ENCODE measurements around the gene APP.
"Not testable (repeated sequence)": the region's sequence is repeated elsewhere in the genome, so short reads cannot be mapped to it uniquely, and the experiment has no call there.

APP gene

DNA sequence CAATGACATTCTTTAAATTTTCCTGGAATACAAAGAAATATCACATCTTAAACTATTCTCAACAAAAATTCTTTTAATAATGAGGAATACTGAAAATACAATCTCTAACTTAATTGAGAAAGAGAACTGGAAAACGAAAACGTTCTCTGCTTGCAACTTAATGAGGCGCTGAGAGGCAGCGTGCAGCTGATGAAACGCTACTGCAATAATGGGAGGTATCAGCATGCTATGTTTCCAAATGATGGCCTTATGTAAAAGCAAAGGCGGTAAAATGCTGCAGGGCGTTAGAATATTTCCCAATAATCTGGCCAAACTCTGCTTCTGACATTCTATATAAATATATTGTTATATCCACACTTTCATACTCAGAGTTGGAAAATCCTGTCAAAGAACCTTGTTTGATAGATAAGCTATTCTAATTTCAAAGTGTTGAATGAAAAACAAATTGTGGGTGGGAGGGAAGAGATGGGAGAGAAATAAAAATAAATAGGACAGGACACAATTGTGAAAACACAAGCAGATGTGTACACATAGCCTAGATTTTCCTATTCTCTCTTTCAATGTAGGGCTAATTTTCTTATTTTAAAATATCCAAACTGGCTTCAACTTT is 70.9 kb downstream of the APP start:
- no peak for DNase-seq (ENCODE audit: low spot score)

DNA sequence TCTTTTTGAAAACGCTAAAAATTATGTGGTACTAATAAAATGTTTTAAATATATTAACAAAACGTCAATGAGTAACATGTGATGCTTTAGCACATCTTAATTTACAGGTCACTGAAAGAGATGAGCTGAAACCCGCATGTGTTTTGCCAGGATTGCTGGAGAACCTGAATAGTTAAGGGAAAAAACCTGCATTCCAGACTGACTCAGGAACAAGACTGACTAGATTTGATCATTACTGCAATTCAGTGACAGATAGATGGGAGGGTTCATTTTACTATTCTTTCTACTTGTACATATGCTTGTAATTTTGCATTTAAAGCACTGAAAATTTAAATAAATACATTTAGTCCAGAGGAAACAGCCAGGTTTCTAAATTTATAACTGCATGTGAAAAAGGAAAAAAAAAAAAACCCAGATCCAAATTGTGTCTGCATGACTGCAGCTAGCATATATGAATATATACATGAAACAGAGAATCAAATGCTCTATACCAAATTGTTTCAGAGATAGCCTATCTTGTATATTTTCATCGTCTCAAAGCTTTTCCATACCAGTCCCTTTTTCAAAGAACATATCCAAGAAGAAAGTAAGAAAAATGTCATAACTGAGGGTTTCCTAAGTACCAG is 71.7 kb downstream of the APP start:
- DNase-seq (ENCODE audit: low spot score), result no peak

- no peak for DNase-seq (ENCODE audit: low spot score)
These were observed 73.1 kb downstream of the APP start for GRCh38 chr21:26097475-26097874.

DNA sequence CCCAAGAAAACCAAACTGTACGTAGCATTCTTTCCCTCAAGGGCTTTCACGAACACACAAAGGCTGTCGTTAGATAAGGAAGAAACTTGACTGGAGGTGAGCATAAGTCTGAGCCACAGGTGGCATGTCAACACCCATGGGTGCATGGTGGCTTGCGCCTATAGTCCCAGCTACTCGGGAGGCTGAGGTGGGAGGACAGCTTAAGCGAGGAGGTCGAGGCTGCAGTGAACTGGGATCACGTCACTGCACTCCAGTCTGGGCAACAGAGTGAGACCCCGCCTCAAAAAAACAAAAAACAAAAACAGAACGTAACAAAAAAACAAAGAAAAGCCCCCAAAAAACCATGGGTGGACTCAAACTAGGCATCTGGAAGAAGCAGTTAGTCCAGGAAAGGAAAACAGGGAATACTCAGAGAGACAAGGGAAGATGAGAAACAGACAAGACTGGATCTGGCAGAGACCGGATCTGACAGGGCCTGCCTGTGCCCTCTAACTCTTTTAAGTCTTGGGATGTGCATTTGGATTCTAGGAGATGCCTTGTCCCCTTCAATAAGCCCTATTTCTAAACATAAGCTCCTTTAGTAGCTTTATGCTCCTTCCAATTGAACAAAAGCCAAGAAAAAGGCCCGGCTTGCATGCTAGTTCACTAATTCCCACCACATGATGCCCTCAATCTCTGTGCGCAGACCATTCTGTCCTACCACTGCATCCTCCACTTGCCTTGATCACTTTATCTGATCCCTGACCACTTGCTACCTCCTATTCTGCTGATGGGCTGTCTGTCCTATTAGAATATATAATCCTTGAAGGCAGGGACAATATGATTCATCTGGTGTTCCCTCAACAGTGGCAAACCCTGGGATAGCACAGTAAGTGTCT is 73.8 kb downstream of the APP start:
- DNase-seq (ENCODE audit: low spot score), result no peak

DNA sequence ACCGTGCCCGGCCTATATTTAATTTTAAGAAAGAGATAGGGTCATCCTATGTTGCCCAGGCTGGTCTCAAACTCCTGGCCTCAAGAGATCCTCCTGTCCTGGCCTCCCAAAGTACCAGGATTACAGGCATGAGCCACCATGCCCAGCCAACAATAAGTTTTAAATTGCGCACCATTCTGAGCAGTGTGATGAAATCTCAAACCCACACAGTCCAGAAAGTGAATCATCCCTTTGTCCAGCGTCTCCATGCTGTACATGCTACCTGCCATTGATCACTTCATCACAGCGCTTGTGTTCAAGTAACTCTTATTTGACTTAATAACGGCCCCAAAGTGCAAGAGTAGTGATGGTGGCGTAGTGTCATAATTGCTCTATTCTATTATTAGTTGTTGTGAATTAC is 75.4 kb downstream of the APP start:
- DNase-seq (ENCODE audit: low spot score), result no peak

- no peak for DNase-seq (ENCODE audit: low spot score)
These were observed 77.4 kb downstream of the APP start for GRCh38 chr21:26093122-26093521.

DNA sequence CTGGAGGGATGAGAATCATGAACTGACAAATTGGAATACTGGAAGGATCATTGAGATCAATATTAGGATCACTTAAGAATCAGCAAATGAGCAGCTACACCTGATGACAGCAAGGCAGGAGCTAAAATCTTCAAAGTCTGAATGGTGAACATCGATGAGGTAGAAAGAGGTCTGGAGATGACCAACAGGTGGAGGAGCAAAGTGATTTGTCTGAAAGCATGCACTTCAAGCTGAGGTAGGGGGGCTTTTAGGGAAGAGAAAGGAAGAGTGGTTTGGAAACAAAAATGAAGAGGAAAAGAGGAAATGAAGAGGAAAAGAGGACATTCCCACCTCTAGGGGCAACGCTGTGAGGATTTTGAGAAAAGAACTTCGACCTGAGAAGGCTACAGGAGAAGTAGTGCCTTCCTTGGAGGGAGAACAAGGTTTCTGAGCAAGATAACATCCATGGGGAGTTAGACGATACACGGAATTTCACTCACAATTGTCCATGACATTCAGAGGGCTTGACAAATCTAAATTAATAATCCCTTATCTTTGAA is 79.0 kb downstream of the APP start:
- DNase-seq (ENCODE audit: low spot score), result no peak

GRCh38 chr21:26089730-26090129 is 80.8 kb downstream of the APP start:
- no peak for DNase-seq (ENCODE audit: low spot score)

GRCh38 chr21:26087223-26087918 is 83.2 kb downstream of the APP start:
- no peak for DNase-seq (ENCODE audit: low spot score)

DNA sequence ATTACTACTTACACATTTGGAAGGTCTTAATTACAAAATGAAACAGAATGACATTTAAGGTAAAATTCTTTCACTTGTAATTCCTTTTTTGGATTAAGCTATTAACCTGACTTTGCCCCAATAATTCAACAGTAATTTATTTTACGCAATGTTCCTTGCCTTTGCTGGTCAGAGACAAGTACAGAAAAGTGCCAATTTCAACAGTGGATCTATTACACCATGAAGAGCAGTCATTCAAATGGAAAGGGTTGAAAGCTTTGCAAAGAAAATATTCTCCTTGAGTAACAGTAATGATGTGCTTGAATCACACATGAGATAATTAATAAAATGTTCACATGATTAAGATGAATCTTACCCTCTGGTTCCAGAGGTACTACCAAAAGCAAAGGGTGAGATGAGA is 84.7 kb downstream of the APP start:
- DNase-seq (ENCODE audit: low spot score), result no peak

GRCh38 chr21:26085127-26085526 is 85.4 kb downstream of the APP start:
- DNase-seq (ENCODE audit: low spot score), result no peak

GRCh38 chr21:26082549-26082948 is 88.0 kb downstream of the APP start:
- DNase-seq (ENCODE audit: low spot score), result no peak

DNA sequence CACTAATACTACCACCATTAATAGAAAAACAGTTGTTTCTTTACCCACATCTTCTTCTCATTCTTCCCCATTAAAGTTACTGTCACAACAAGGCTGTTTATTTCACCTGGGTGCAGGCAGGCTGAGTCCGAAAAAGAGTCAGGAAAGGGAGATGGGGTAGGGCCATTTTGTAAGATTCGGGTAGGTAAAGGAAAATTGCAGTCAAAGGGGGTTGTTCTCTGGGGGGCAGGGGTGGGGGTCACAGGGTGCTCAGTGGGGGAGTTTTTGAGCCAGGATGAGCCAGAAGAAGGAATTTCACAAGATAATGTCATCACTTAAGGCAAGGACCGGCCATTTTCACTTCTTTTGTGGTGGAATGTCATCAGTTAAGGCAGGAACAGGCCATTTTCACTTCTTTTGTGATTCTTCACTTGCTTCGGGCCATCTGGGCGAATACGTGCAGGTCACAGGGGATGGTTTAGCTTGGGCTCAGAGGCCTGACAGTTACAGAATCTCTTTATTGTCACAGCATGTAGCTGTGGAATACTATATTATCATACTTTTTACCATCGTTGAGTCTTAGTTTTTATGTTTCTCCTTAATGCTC is 89.3 kb downstream of the APP start:
- DNase-seq (ENCODE audit: low spot score), result not testable (repeated sequence)

DNA sequence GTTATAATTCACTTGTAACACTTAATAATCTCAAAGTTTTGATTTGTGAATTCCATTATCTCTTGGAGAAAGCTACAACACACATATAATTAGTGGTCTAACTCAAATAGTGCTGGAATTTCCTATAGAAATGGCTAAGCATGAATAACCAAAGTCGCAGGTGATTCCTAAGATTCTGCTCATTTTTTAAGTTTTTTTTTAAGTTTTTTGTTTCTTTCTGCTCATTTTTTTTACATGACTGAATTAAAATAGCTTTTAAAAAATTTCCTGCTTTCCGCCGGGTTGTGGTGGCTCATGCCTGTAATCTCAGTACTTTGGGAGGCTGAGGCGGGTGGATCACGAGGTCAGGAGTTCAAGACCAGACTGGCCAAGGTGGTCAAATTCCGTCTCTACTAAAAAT is 90.4 kb downstream of the APP start:
- DNase-seq (ENCODE audit: low spot score), result no peak

DNA sequence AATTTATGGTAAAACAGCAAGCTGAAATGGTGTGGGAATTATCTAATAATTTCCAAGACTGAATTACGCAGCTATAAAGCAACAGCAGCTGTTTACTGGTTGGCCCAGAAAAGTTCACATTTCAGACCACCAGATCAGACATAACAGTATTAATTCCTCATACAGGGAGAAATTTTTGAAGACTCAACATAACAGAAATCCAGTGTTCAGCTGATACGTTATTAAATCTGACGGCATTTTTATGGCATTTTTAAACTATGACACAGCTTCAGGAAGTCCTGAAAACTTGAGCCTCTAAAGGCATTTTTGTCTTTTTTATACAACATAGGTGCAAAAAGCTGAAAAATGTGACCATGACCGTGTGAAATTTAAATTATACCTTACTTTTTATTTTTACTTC is 91.2 kb downstream of the APP start:
- no peak for DNase-seq (ENCODE audit: low spot score)

DNA sequence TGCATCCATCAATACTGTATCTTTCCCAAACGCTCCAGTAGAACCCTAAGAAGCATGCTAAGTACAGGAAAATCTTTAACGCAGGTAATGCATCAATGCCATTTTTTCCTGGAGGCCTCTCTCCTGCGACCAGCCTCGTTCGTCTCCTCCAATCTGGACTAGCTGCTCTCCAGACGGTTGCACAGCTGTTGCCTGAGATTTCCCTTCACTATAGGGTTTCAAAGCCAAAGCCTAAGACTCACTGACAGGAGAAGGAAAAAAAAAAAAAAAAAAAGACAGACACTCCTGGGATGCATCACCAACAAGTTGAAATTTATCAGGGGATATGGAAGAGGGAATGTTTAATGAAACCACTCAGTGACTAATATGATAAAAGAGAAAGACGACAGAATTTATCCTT is 93.0 kb downstream of the APP start:
- peak; percentile 18 for DNase-seq (ENCODE audit: low spot score)

- no peak for DNase-seq (ENCODE audit: low spot score)
These were observed 97.6 kb downstream of the APP start for GRCh38 chr21:26072666-26073615.

GRCh38 chr21:26070822-26071425 is 99.6 kb downstream of the APP start:
- no peak for DNase-seq (ENCODE audit: low spot score)

DNA sequence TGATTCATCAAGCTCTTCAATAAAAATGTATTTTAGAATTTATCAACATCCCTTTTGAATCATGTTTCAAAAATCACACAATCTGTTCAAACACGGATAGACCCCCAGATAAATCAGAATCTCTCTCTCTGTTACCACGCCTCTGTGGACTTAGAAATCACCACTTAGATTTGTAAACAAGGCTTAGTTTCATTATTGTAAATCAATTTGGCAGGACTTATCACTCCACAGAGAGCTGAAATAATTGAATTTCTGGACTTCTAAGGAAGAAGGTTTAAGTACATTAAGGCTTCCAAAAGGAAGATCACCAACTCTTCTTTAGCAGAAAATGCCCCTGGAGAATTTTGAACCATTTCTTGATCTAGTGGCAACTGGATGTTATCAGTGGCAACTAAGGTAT is 100.4 kb downstream of the APP start:
- DNase-seq (ENCODE audit: low spot score), result peak; percentile 55

DNA sequence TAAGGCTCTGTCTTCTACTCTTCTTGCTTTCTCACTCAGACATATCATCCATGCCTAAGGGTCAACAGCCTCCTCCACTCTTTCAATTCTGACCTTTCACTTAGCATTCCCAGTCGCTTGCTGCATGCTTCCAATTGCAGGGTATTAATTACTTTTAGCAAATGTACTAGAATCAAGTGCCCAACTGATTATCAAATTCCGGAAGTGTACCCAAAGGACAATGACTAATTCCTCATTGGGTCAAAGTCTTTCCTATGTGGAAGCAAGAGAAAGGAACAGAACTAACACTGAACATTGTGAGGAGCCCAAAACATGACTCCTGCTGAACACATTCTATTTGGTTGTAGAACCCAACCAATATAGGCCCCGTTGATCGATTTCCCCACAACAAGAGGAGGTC is 101.8 kb downstream of the APP start:
- DNase-seq (ENCODE audit: low spot score), result no peak
